Mucosa of stomach (tissue), 1 donor: ENCODE measurements around the gene PDZD2.

Experiments
- H3K27me3 ChIP-seq: one replicate; pipeline ENCODE4 v1.7.0; 2013; ENCODE audit warnings: mild to moderate bottlenecking, low read length; ENCODE audit not compliant: control insufficient read depth, insufficient read depth
- H3K36me3 ChIP-seq: one replicate; pipeline ENCODE4 v1.7.0; 2013; ENCODE audit warnings: low read length; ENCODE audit not compliant: control insufficient read depth, insufficient read depth
- H3K4me1 ChIP-seq: one replicate; pipeline ENCODE4 v1.7.0; 2013; ENCODE audit warnings: mild to moderate bottlenecking, low read length; ENCODE audit not compliant: control insufficient read depth, insufficient read depth
- H3K4me3 ChIP-seq: one replicate; pipeline ENCODE4 v1.7.0; 2013; ENCODE audit warnings: low read length
- H3K9ac ChIP-seq: one replicate; pipeline ENCODE4 v1.7.0; 2013; ENCODE audit warnings: mild to moderate bottlenecking, low read length, moderate library complexity
- H3K9me3 ChIP-seq: one replicate; pipeline ENCODE4 v1.7.0; 2013; ENCODE audit warnings: mild to moderate bottlenecking, low read length, moderate library complexity; ENCODE audit not compliant: control insufficient read depth
- donor health status: Pancreatic carcinoma.

PDZD2 gene

DNA sequence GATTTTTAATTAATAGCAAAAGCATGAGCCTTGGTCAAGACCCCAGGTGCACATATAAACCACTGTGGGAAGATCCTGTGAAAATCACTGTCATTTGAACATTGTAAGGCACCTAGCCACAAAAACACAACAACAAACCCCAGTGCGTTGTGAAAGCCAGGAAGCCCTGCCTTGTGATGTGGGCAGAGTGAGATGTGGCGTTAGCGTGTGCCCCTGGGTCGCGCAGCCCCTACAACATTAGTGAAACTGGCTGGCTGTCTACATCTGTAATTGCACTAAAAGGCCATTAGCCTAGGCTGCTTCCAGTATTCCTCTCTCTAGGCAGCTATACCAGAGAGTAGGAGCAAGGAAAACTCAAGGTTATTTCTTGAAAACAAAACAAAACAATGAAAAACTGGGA is 21.1 kb upstream of the PDZD2 start:
- no peaks in the 10 kb centered on the region for H3K36me3 ChIP-seq
- no peaks in the 10 kb centered on the region for H3K9me3 ChIP-seq
- no peaks in the 10 kb centered on the region for H3K4me1 ChIP-seq
- H3K4me3 ChIP-seq: no peak overlapping the region
- peaks cover 12% of the 10 kb centered on the region for H3K27me3 ChIP-seq
- no peak overlapping the region for H3K9ac ChIP-seq

GRCh38 chr5:31620026-31620425 is 18.9 kb upstream of the PDZD2 start:
- H3K27me3 ChIP-seq: peaks cover 12% of the 10 kb centered on the region
- H3K36me3 ChIP-seq: no peaks in the 10 kb centered on the region
- H3K9me3 ChIP-seq: no peaks in the 10 kb centered on the region
- H3K4me1 ChIP-seq: no peaks in the 10 kb centered on the region
- H3K9ac ChIP-seq: no peak overlapping the region
- H3K4me3 ChIP-seq: no peak overlapping the region

- no peaks in the 10 kb centered on the region for H3K4me1 ChIP-seq
Measured at GRCh38 chr5:31623249-31623648, 15.7 kb upstream of the PDZD2 start.

GRCh38 chr5:31625394-31625793 is 13.5 kb upstream of the PDZD2 start:
- Histone ChIP-seq H3K36me3 (no peaks in the 10 kb centered on the region), H3K4me1 (no peaks in the 10 kb centered on the region), H3K9ac (no peak overlapping the region), H3K27me3 (peaks cover 3% of the 10 kb centered on the region), H3K9me3 (no peaks in the 10 kb centered on the region), H3K4me3 (no peak overlapping the region)

More at GRCh38 chr5:31623249-31623648, 15.7 kb upstream of the PDZD2 start:
- Histone ChIP-seq H3K27me3 (peaks cover 12% of the 10 kb centered on the region), H3K9ac (no peak overlapping the region), H3K36me3 (no peaks in the 10 kb centered on the region), H3K9me3 (no peaks in the 10 kb centered on the region), H3K4me3 (no peak overlapping the region)

GRCh38 chr5:31626156-31626555 is 12.8 kb upstream of the PDZD2 start:
- H3K4me1 ChIP-seq: no peaks in the 10 kb centered on the region
- H3K4me3 ChIP-seq: no peak overlapping the region
- no peaks in the 10 kb centered on the region for H3K9me3 ChIP-seq
- H3K36me3 ChIP-seq: no peaks in the 10 kb centered on the region
- peaks cover under 1% of the 10 kb centered on the region for H3K27me3 ChIP-seq
- H3K9ac ChIP-seq: no peak overlapping the region

DNA sequence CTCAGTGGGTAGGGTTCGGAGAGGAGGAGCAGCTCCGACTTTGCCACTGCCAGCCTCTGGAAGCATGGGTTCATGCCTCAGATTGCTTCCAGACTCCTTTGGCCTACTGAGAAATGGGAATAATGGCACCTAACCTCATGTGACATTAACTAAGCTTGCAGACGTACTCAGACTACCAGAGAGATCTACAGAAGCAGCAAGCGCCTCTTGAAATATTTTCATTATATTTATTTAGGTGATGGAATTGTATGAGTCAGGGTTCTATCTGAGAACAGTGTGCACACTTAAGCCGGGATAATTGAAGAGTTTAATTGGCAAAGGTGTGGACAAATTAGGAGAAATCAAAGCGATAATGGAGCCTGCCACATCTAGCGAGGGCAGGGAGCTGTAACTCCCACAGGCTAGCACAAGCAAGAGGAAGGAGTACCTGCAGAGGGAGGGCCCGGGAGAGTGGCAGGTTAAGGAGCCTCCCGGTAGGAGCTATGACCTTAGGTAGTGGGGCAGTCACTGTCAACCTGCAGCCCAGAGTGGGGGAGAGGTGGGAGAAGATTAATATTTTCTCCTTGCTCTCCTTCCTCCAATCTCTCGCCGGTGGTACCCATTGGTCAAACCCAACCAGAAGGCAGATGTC is 12.2 kb upstream of the PDZD2 start:
- Histone ChIP-seq H3K36me3 (no peaks in the 10 kb centered on the region), H3K4me3 (no peak overlapping the region), H3K9me3 (no peaks in the 10 kb centered on the region), H3K9ac (no peak overlapping the region), H3K27me3 (no peaks in the 10 kb centered on the region), H3K4me1 (no peaks in the 10 kb centered on the region)

DNA sequence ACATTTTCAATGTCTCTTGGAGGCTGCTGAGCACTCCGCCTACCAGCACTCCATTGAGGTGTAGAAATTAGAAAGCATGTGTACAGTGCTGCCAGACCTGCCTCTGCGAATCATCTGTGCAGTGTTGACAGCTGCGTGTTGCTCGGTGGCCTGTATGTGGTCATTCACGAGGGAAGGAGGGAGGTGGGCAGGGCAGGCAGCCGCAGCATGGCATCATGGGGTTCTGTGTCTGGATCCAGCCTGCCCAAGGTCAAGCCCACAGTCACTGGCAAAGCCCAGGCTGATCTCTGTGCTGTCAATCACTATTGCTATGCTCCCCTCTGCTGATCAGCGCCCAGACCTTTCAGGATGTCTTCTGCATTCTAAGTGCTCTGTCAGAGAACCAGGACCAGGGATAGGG is 8.0 kb upstream of the PDZD2 start:
- Histone ChIP-seq H3K4me1 (no peaks in the 10 kb centered on the region), H3K4me3 (no peak overlapping the region), H3K27me3 (no peaks in the 10 kb centered on the region), H3K9ac (no peak overlapping the region), H3K9me3 (no peaks in the 10 kb centered on the region), H3K36me3 (no peaks in the 10 kb centered on the region)

DNA sequence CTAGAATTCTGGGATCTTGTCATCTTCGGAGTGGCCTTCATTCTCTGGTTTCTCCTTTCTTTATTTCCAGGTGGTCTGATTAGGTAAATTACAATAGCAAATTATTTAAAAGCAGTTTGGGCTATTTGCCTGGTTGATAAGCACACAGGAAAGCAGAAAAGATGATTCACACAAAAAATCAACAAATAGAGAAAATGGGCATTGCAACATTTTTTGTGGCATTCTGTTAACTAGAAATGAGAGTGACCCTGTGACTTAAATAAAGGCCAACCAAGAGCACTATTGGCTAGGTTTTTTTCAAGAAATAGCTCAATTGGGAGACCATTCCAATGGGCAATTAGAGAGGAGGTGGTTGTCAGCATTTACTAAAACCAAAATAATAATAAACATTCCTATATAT is 6.5 kb upstream of the PDZD2 start:
- Histone ChIP-seq H3K27me3 (no peaks in the 10 kb centered on the region), H3K9me3 (no peaks in the 10 kb centered on the region), H3K9ac (no peak overlapping the region), H3K36me3 (no peaks in the 10 kb centered on the region), H3K4me3 (no peak overlapping the region), H3K4me1 (no peaks in the 10 kb centered on the region)

- no peaks in the 10 kb centered on the region for H3K9me3 ChIP-seq
- H3K9ac ChIP-seq: no peak overlapping the region
- H3K4me1 ChIP-seq: peaks cover 6% of the 10 kb centered on the region
- peaks cover 25% of the 10 kb centered on the region for H3K27me3 ChIP-seq
- no peak overlapping the region for H3K4me3 ChIP-seq
- no peaks in the 10 kb centered on the region for H3K36me3 ChIP-seq
Measured at GRCh38 chr5:31635446-31635845, 3.5 kb upstream of the PDZD2 start.

GRCh38 chr5:31637851-31638250 is 1.1 kb upstream of the PDZD2 start:
- peaks cover 6% of the 10 kb centered on the region for H3K4me1 ChIP-seq

GRCh38 chr5:31638345-31638744 is 586 bp upstream of the PDZD2 start:
- H3K9me3 ChIP-seq: no peaks in the 10 kb centered on the region
- H3K36me3 ChIP-seq: no peaks in the 10 kb centered on the region
- peak overlapping the region; percentile 43 for H3K4me3 ChIP-seq
- peaks cover 28% of the 10 kb centered on the region for H3K27me3 ChIP-seq
- peaks cover 6% of the 10 kb centered on the region for H3K4me1 ChIP-seq
- H3K9ac ChIP-seq: peak overlapping the region; percentile 56

More at GRCh38 chr5:31637851-31638250, 1.1 kb upstream of the PDZD2 start:
- Histone ChIP-seq H3K4me3 (no peak overlapping the region), H3K36me3 (no peaks in the 10 kb centered on the region), H3K27me3 (peaks cover 28% of the 10 kb centered on the region), H3K9me3 (no peaks in the 10 kb centered on the region), H3K9ac (no peak overlapping the region)

DNA sequence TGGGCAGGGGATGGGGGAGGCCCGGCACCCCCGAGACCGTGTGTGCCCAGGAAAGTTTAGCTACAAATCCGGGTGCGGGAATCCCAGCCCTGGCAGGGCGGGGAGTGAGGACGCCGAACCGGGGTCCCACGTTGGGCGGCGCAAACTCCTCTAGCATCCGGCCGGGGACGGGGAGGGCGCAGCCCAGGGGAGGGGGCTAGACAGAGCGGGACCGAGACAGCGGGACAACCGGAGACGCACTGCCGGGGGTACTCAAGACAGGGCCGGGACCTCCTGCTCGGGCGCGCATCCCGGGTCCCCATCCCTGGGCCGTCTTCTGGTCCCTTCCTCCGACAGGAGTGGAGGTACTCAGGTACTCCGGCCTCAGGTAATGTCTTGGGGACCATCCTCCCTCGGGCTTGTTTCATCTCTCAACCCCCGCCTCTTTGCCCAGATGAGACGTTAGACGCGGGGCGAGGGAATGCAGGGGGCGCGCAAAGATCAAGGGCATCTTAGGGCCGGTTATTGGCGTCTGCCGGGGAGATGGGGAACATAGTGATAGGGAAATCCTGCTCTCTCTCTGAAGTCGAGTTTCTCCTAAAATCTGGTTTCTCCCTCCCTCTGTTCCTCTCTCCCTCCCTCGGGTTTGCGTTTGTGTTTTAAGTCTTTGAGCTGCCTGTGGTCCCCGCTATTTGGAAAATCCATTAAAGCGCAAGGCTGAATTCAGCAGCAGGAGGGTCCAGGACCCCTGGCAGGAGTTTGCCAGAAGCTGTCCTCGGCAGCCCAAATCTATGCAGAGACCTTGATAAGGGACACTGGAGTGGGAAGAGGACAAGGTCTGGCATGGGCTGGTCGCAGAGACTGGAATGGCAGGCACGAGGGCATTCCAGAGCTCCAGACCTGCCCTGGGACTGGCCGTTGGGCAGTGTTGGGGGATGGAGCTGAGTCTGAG is 815 bp downstream of the PDZD2 start:
- no peaks in the 10 kb centered on the region for H3K36me3 ChIP-seq
- peaks cover 28% of the 10 kb centered on the region for H3K27me3 ChIP-seq
- H3K9ac ChIP-seq: no peak overlapping the region
- H3K4me1 ChIP-seq: peaks cover 6% of the 10 kb centered on the region
- no peak overlapping the region for H3K4me3 ChIP-seq
- H3K9me3 ChIP-seq: no peaks in the 10 kb centered on the region
